ENCODE measurements around the gene MYH11. TPM values are rescaled to one million over a fixed set of nuclear protein-coding genes. Genes with fewer than 3 reads are reported as not detected.

Gene MYH11
- total and polyA plus RNA-seq, 2 of the 13 experiments (the other 11 are each of a cell fraction or from before 2014, with no cell fraction given) = not detected

DNA sequence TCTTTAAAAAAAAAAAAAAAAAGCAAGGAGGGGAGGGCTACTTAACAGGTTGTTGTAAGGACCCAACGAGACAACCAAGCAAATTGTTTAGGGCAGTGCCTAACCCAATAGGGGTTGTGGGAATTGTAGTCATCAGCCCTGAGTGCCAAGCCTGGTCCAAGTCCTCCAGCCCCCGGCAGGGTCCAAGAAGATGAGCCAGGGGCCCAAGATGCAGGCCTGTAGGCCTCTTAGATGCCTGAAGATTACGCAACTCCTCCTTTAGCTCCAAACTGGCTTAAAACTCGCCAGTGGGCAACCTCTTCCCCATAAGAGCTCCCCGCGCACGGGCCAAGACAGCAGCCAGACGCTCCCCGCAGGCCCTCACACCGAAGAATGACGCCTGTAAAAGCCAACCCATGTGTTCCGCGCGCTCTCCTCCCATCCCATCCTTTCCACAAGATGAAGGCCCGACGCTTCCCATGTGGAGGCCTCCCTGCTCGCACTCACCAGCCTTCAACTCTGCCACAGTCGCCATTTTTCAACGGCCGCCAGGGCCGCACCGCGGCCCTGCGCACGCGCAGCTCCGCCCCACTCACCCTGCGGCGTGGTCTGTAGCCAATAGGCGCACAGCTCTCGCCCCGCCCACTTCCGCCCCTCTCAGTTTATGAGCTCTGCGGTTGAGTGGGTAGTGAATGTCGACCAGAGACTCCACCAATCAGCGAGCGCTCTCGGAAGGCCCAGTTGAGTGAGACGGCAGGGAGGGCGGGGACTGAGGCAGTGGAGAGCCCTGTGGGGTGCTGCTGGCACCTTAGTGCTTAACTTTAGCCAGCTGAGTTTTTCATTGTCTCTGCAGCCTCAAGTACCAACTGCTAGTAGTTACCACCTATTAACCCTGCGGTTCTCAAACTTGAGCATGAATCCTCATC lies 31.5 kb upstream of the MYH11 start, which contains the start of gene CEP20 (continued):
- TF ChIP-seq, protein P1, sequence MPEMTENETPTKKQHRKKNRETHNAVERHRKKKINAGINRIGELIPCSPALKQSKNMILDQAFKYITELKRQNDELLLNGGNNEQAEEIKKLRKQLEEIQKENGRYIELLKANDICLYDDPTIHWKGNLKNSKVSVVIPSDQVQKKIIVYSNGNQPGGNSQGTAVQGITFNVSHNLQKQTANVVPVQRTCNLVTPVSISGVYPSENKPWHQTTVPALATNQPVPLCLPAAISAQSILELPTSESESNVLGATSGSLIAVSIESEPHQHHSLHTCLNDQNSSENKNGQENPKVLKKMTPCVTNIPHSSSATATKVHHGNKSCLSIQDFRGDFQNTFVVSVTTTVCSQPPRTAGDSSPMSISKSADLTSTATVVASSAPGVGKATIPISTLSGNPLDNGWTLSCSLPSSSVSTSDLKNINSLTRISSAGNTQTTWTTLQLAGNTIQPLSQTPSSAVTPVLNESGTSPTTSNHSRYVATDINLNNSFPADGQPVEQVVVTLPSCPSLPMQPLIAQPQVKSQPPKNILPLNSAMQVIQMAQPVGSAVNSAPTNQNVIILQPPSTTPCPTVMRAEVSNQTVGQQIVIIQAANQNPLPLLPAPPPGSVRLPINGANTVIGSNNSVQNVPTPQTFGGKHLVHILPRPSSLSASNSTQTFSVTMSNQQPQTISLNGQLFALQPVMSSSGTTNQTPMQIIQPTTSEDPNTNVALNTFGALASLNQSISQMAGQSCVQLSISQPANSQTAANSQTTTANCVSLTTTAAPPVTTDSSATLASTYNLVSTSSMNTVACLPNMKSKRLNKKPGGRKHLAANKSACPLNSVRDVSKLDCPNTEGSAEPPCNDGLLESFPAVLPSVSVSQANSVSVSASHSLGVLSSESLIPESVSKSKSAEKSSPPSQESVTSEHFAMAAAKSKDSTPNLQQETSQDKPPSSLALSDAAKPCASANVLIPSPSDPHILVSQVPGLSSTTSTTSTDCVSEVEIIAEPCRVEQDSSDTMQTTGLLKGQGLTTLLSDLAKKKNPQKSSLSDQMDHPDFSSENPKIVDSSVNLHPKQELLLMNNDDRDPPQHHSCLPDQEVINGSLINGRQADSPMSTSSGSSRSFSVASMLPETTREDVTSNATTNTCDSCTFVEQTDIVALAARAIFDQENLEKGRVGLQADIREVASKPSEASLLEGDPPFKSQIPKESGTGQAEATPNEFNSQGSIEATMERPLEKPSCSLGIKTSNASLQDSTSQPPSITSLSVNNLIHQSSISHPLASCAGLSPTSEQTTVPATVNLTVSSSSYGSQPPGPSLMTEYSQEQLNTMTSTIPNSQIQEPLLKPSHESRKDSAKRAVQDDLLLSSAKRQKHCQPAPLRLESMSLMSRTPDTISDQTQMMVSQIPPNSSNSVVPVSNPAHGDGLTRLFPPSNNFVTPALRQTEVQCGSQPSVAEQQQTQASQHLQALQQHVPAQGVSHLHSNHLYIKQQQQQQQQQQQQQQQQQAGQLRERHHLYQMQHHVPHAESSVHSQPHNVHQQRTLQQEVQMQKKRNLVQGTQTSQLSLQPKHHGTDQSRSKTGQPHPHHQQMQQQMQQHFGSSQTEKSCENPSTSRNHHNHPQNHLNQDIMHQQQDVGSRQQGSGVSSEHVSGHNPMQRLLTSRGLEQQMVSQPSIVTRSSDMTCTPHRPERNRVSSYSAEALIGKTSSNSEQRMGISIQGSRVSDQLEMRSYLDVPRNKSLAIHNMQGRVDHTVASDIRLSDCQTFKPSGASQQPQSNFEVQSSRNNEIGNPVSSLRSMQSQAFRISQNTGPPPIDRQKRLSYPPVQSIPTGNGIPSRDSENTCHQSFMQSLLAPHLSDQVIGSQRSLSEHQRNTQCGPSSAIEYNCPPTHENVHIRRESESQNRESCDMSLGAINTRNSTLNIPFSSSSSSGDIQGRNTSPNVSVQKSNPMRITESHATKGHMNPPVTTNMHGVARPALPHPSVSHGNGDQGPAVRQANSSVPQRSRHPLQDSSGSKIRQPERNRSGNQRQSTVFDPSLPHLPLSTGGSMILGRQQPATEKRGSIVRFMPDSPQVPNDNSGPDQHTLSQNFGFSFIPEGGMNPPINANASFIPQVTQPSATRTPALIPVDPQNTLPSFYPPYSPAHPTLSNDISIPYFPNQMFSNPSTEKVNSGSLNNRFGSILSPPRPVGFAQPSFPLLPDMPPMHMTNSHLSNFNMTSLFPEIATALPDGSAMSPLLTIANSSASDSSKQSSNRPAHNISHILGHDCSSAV (CRISPR knock-in tag; IDR thresholded peaks at IDR 0.05; ENCODE audit: borderline replicate concordance) = no peak
- TF ChIP-seq KLF15 (CRISPR knock-in tag; IDR thresholded peaks at IDR 0.05; ENCODE audit: borderline replicate concordance) (peak; percentile 87; the same call in 1 of the 2 replicates), ZNF329 (CRISPR knock-in tag; IDR thresholded peaks at IDR 0.05; ENCODE audit: low read depth) (no peak), ZNF614 (CRISPR knock-in tag; IDR thresholded peaks at IDR 0.05; ENCODE audit: borderline replicate concordance) (peak; percentile 82), TFDP1 (CRISPR knock-in tag; IDR thresholded peaks at IDR 0.05; ENCODE audit: borderline replicate concordance) (peak; percentile 63; the same call in 1 of the 2 replicates), E2F2 (CRISPR knock-in tag; IDR thresholded peaks at IDR 0.05; ENCODE audit: borderline replicate concordance) (peak; percentile 96), ZNF34 (CRISPR knock-in tag; IDR thresholded peaks at IDR 0.05; ENCODE audit: borderline replicate concordance) (no peak), ZNF556 (CRISPR knock-in tag; IDR thresholded peaks at IDR 0.05; ENCODE audit: borderline replicate concordance) (no peak), CEBPB (IDR thresholded peaks at IDR 0.05; ENCODE audit: borderline replicate concordance, low read depth, low read length) (peak; percentile 94), SIN3A (IDR thresholded peaks at IDR 0.05; ENCODE audit: borderline replicate concordance, low read depth, low read length) (peak; percentile 85; the same call in 1 of the 2 replicates), PBX3 (CRISPR knock-in tag; IDR thresholded peaks at IDR 0.05; ENCODE audit: borderline replicate concordance) (peak; percentile 60; the same call in 1 of the 2 replicates)
- TF ChIP-seq, protein P2, sequence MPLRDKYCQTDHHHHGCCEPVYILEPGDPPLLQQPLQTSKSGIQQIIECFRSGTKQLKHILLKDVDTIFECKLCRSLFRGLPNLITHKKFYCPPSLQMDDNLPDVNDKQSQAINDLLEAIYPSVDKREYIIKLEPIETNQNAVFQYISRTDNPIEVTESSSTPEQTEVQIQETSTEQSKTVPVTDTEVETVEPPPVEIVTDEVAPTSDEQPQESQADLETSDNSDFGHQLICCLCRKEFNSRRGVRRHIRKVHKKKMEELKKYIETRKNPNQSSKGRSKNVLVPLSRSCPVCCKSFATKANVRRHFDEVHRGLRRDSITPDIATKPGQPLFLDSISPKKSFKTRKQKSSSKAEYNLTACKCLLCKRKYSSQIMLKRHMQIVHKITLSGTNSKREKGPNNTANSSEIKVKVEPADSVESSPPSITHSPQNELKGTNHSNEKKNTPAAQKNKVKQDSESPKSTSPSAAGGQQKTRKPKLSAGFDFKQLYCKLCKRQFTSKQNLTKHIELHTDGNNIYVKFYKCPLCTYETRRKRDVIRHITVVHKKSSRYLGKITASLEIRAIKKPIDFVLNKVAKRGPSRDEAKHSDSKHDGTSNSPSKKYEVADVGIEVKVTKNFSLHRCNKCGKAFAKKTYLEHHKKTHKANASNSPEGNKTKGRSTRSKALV (CRISPR knock-in tag; IDR thresholded peaks at IDR 0.05) = peak; percentile 21; the same call in 1 of the 2 replicates

All from HepG2 (cell line).